Activated T-cell treated with anti-CD3 and anti-CD28 coated beads, Interleukin-2, amount 50 U/mL, for 48 hours (primary cell): Measurements from ENCODE around the gene MTA3.
"Not testable (repeated sequence)": the region's sequence is repeated elsewhere in the genome, so short reads cannot be mapped to it uniquely, and the experiment has no call there.

Source experiments
- DNase-seq, 2 experiments: peaks; one replicate each; pipeline ENCODE4 v3.0.0-alpha.2; 2020

MTA3 gene

GRCh38 chr2:42568401-42569115 is at the start of gene MTA3:
Gene MTA3 (plus strand): TSS chr2:42568632. CDS start chr2:42568746, 114 bp downstream.
- peak; percentile 66 to 77 for DNase-seq

- DNase-seq, result no peak
These were observed 48.8 kb upstream of the MTA3 start for GRCh38 chr2:42519624-42520023.

GRCh38 chr2:42522035-42522434 is 46.4 kb upstream of the MTA3 start:
- no peak for DNase-seq

- DNase-seq, result peak in 1 of 2 experiments; percentile 18
These were observed 45.1 kb upstream of the MTA3 start for GRCh38 chr2:42523341-42523740.

- DNase-seq, result no peak
These were observed 36.0 kb upstream of the MTA3 start for GRCh38 chr2:42532397-42532796.

GRCh38 chr2:42537493-42537892 is 30.9 kb upstream of the MTA3 start:
- DNase-seq, result no peak

- DNase-seq, result no peak
These were observed 25.6 kb upstream of the MTA3 start for GRCh38 chr2:42542871-42543270.

GRCh38 chr2:42545023-42545721 is 23.3 kb upstream of the MTA3 start:
- no peak for DNase-seq

GRCh38 chr2:42545841-42546390 is 22.5 kb upstream of the MTA3 start:
- no peak for DNase-seq

- DNase-seq, result no peak
These were observed 21.4 kb upstream of the MTA3 start for GRCh38 chr2:42547014-42547413.

- no peak for DNase-seq
These were observed 20.8 kb upstream of the MTA3 start for GRCh38 chr2:42547446-42548295.

- no peak for DNase-seq
These were observed 17.6 kb upstream of the MTA3 start for GRCh38 chr2:42550870-42551269.

- no peak for DNase-seq
These were observed 14.0 kb upstream of the MTA3 start for GRCh38 chr2:42554392-42554791.

- DNase-seq, result no peak
These were observed 12.0 kb upstream of the MTA3 start for GRCh38 chr2:42556315-42556890.

GRCh38 chr2:42557306-42557705 is 11.1 kb upstream of the MTA3 start:
- DNase-seq, result no peak

- no peak for DNase-seq
These were observed 9.6 kb upstream of the MTA3 start for GRCh38 chr2:42558827-42559226.

GRCh38 chr2:42560133-42560532 is 8.3 kb upstream of the MTA3 start:
- DNase-seq, result not testable (repeated sequence)

- DNase-seq, result no peak
These were observed 7.5 kb upstream of the MTA3 start for GRCh38 chr2:42560899-42561298.

GRCh38 chr2:42562474-42563144 is 5.8 kb upstream of the MTA3 start:
- no peak for DNase-seq

GRCh38 chr2:42566025-42566424 is 2.4 kb upstream of the MTA3 start:
- DNase-seq, result no peak

- no peak for DNase-seq
These were observed 1.6 kb upstream of the MTA3 start for GRCh38 chr2:42566837-42567321.

GRCh38 chr2:42567364-42567763 is 1.1 kb upstream of the MTA3 start:
- DNase-seq, result no peak
